ENCODE results near the gene GPATCH1. TPM values are rescaled to one million over a fixed set of nuclear protein-coding genes. Genes with fewer than 3 reads are reported as not detected.

The GPATCH1 gene
- total and polyA plus RNA-seq, 2 of the 13 experiments (the other 11 are each of a cell fraction or from before 2014, with no cell fraction given) = 6.8 to 6.9 TPM

GRCh38 chr19:33040994-33041827 is 39.8 kb upstream of the GPATCH1 start (continued):
- TF ChIP-seq ZNF646 (CRISPR knock-in tag; IDR thresholded peaks at IDR 0.05) (peak; percentile 54; the same call in 1 of the 2 replicates), ZNF331 (CRISPR knock-in tag; IDR thresholded peaks at IDR 0.05) (0 out of 2 replicates have a peak, but pooled peaks have one; percentile 30), ZBTB44 (CRISPR knock-in tag; IDR thresholded peaks at IDR 0.05) (no peak), ZSCAN9 (CRISPR knock-in tag; IDR thresholded peaks at IDR 0.05; ENCODE audit: borderline replicate concordance) (peak; percentile 75), HNRNPUL1 (IDR thresholded peaks at IDR 0.05; ENCODE audit: low read depth, low read length) (peak; percentile 86), ZNF282 (IDR thresholded peaks at IDR 0.05; ENCODE audit: partially characterized antibody) (no peak), SRF (IDR thresholded peaks at IDR 0.05; ENCODE audit: low read depth, low read length) (no peak), ERF (CRISPR knock-in tag; IDR thresholded peaks at IDR 0.05) (peak; percentile 46), POLR2AphosphoS2 (IDR thresholded peaks at IDR 0.05; ENCODE audit: low read depth, low read length) (no peak), NR2F6 (IDR thresholded peaks at IDR 0.05) (peak; percentile 84), NR2F6 (CRISPR knock-in tag; IDR thresholded peaks at IDR 0.05) (peak; percentile 83), SOX13 (IDR thresholded peaks at IDR 0.05) (peak; percentile 92), SOX13 (CRISPR knock-in tag; conservative IDR thresholded peaks at IDR 0.05 in 1 of 2, IDR thresholded peaks at IDR 0.05 in 1 of 2) (peak in 1 of 2 experiments; percentile 96; a peak in 2 of 4 replicates), E2F2 (CRISPR knock-in tag; IDR thresholded peaks at IDR 0.05; ENCODE audit: borderline replicate concordance) (no peak), KDM5A (IDR thresholded peaks at IDR 0.05; ENCODE audit: borderline replicate concordance, low read length) (no peak; the same call in 1 of the 2 replicates)
- TF ChIP-seq, protein P1, sequence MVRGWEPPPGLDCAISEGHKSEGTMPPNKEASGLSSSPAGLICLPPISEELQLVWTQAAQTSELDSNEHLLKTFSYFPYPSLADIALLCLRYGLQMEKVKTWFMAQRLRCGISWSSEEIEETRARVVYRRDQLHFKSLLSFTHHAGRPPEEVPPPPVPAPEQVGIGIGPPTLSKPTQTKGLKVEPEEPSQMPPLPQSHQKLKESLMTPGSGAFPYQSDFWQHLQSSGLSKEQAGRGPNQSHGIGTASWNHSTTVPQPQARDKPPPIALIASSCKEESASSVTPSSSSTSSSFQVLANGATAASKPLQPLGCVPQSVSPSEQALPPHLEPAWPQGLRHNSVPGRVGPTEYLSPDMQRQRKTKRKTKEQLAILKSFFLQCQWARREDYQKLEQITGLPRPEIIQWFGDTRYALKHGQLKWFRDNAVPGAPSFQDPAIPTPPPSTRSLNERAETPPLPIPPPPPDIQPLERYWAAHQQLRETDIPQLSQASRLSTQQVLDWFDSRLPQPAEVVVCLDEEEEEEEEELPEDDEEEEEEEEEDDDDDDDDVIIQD (CRISPR knock-in tag; IDR thresholded peaks at IDR 0.05; ENCODE audit: low read depth) = peak; percentile 53; the same call in 1 of the 2 replicates
- TF ChIP-seq, protein P2, sequence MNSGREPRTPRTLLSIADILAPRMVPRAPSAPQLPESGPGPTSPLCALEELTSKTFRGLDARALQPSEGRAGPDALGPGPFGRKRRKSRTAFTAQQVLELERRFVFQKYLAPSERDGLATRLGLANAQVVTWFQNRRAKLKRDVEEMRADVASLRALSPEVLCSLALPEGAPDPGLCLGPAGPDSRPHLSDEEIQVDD (CRISPR knock-in tag; IDR thresholded peaks at IDR 0.05; ENCODE audit: borderline replicate concordance) = no peak
